ENCODE measurements around the gene CYB561. TPM values are rescaled to one million over a fixed set of nuclear protein-coding genes. Genes with fewer than 3 reads are reported as not detected.

The CYB561 gene
- total RNA-seq, 1 donor from 2014 or later: 49.9 TPM

GRCh38 chr17:63452962-63453551, 7.0 kb upstream of the CYB561 start:
- TF ChIP-seq CTCF (IDR thresholded peaks at IDR 0.05): no peak
- Histone ChIP-seq H3K27me3 (ENCODE audit: low read depth) (no peaks in the 10 kb centered on the region), H3K27ac (no peak overlapping the region), H3K9me3 (no peaks in the 10 kb centered on the region), H3K4me3 (no peak overlapping the region), H3K4me1 (peaks cover 8% of the 10 kb centered on the region), H3K36me3 (no peaks in the 10 kb centered on the region)
- ATAC-seq: no peak
- DNase-seq: no peak
- intact Hi-C loops (cut with DNase I): no loop called here

- H3K27ac ChIP-seq: no peak overlapping the region
- no peak overlapping the region for H3K4me3 ChIP-seq
- no peaks in the 10 kb centered on the region for H3K9me3 ChIP-seq
- DNase-seq (no peak), ATAC-seq (no peak)
- intact Hi-C loops (cut with DNase I): no loop called here
- H3K4me1 ChIP-seq: peaks cover 15% of the 10 kb centered on the region
- no peak for TF ChIP-seq CTCF (IDR thresholded peaks at IDR 0.05)
- no peaks in the 10 kb centered on the region for H3K27me3 ChIP-seq (ENCODE audit: low read depth)
- H3K36me3 ChIP-seq: no peaks in the 10 kb centered on the region
These were observed 6.2 kb upstream of the CYB561 start for GRCh38 chr17:63452046-63452961.

GRCh38 chr17:63451150-63451549, 5.0 kb upstream of the CYB561 start:
- DNase-seq (no peak), ATAC-seq (no peak)
- intact Hi-C loops (cut with DNase I): no loop called here
- no peaks in the 10 kb centered on the region for H3K27me3 ChIP-seq (ENCODE audit: low read depth)
- no peaks in the 10 kb centered on the region for H3K36me3 ChIP-seq
- H3K4me1 ChIP-seq: peaks cover 21% of the 10 kb centered on the region
- TF ChIP-seq CTCF (IDR thresholded peaks at IDR 0.05): no peak
- H3K4me3 ChIP-seq: no peak overlapping the region
- H3K9me3 ChIP-seq: no peaks in the 10 kb centered on the region
- H3K27ac ChIP-seq: no peak overlapping the region

GRCh38 chr17:63450551-63450950, 4.4 kb upstream of the CYB561 start:
- H3K4me1 ChIP-seq: peaks cover 22% of the 10 kb centered on the region
- no peak for TF ChIP-seq CTCF (IDR thresholded peaks at IDR 0.05)
- intact Hi-C loops (cut with DNase I): no loop called here
- ATAC-seq: no peak
- H3K27me3 ChIP-seq (ENCODE audit: low read depth): no peaks in the 10 kb centered on the region
- H3K36me3 ChIP-seq: no peaks in the 10 kb centered on the region
- no peak overlapping the region for H3K4me3 ChIP-seq
- no peak for DNase-seq
- H3K9me3 ChIP-seq: no peaks in the 10 kb centered on the region
- no peak overlapping the region for H3K27ac ChIP-seq

GRCh38 chr17:63448655-63449054, 2.5 kb upstream of the CYB561 start:
- intact Hi-C loops (cut with DNase I): no loop called here
- H3K27me3 ChIP-seq (ENCODE audit: low read depth): no peaks in the 10 kb centered on the region
- TF ChIP-seq CTCF (IDR thresholded peaks at IDR 0.05): no peak
- no peak for ATAC-seq
- H3K4me1 ChIP-seq: peaks cover 33% of the 10 kb centered on the region
- H3K36me3 ChIP-seq: no peaks in the 10 kb centered on the region
- no peak overlapping the region for H3K27ac ChIP-seq
- H3K9me3 ChIP-seq: no peaks in the 10 kb centered on the region
- DNase-seq: no peak
- H3K4me3 ChIP-seq: no peak overlapping the region

Measured in lower lobe of right lung (tissue), 2 donors.